Panc1 (cell line): Measurements from ENCODE around the gene DOCK8. TPM values are rescaled to one million over a fixed set of nuclear protein-coding genes. Genes with fewer than 3 reads are reported as not detected.

Source experiments
- ATAC-seq: fragments of 200-7000 bp; cut with Tn5 transposase; 2 replicates; pipeline ENCODE4 v1.9.1; 2020; ENCODE audit warnings: mild to moderate bottlenecking, moderate library complexity
- BruUV-seq: library from RNA; stranded (reverse); fragments of 400-500 nt; replicated peaks from 2 replicates; lab custom pipeline; 2021; lab: Mats Ljungman, UMichigan
- CTCF ChIA-PET: fragments of 300-600 bp; sonication (Branson Sonifier 250); formaldehyde crosslinking; loops from one replicate; lab custom pipeline; 2022; ENCODE audit warnings: antibody characterized with exemption; lab: Charles Lee
- POLR2A ChIA-PET: fragments of 300-600 bp; sonication (Branson Sonifier 250); formaldehyde crosslinking; loops from one replicate; lab custom pipeline; 2022; ENCODE audit warnings: antibody characterized with exemption; lab: Charles Lee
- DNase-seq: peaks from one replicate; pipeline ENCODE4 v3.0.0-alpha.2; 2010; ENCODE audit warnings: low read depth, low spot score
- H3K27ac ChIP-seq: 2 replicates; pipeline ENCODE4 v1.5.1; 2011; ENCODE audit warnings: mild to moderate bottlenecking, low read length, inconsistent platforms
- H3K27me3 ChIP-seq: fragments of 200-500 bp; sonication (Bioruptor generic); 2 replicates; pipeline ENCODE4 v1.6.0; 2014; ENCODE audit warnings: low read length, inconsistent platforms; ENCODE audit not compliant: control insufficient read depth, insufficient read depth
- H3K36me3 ChIP-seq: fragments of 200-500 bp; sonication (Bioruptor generic); 2 replicates; pipeline ENCODE4 v1.5.1; 2014; ENCODE audit warnings: inconsistent platforms, mild to moderate bottlenecking, low read length, moderate library complexity; ENCODE audit not compliant: control insufficient read depth, insufficient read depth
- H3K4me1 ChIP-seq: 2 replicates; pipeline ENCODE4 v1.5.1; 2011; ENCODE audit warnings: inconsistent platforms, mild to moderate bottlenecking, low read length, moderate library complexity; ENCODE audit not compliant: control insufficient read depth, insufficient read depth
- H3K4me3 ChIP-seq, 2 experiments: 2 replicates each; pipeline ENCODE4 v1.5.1; 2011 to 2012; ENCODE audit warnings: low read depth in 2 of 2, low read length in 2 of 2, mild to moderate bottlenecking in 2 of 2, inconsistent platforms in 1 of 2, moderate library complexity in 1 of 2
- H3K9me3 ChIP-seq: fragments of 200-500 bp; sonication (Bioruptor generic); 2 replicates; pipeline ENCODE4 v1.5.1; 2014; ENCODE audit warnings: low read depth, mild to moderate bottlenecking, inconsistent platforms, low read length, moderate library complexity; ENCODE audit not compliant: control insufficient read depth, insufficient read depth
- POLR2AphosphoS5 ChIP-seq: IDR thresholded peaks from 2 replicates; pipeline ENCODE4 v1.6.1; 2012; ENCODE audit warnings: mild to moderate bottlenecking, low read depth, low read length, moderate library complexity
- SIN3A ChIP-seq: IDR thresholded peaks from 2 replicates; pipeline ENCODE4 v1.6.1; 2012; ENCODE audit warnings: low read depth, mild to moderate bottlenecking, low read length, moderate library complexity, borderline replicate concordance; ENCODE audit not compliant: insufficient read depth
- TCF7L2 ChIP-seq: IDR thresholded peaks from 2 replicates; pipeline ENCODE4 v1.6.1; 2011; ENCODE audit warnings: mild to moderate bottlenecking, low read depth, low read length, inconsistent platforms
- in situ Hi-C: cut with HindIII; loops from 2 replicates; pipeline ENCODE4 v1.10.0; 2016; ENCODE audit warnings: low sequenced_read_pairs, low pct_unique_long_range_greater_than_20kb
- intact Hi-C: fragments of 100-400 bp; cut with micrococcal nuclease; formaldehyde crosslinking; loops from one replicate; pipeline ENCODE4 v1.10.0; 2022; ENCODE audit not compliant: unreplicated experiment
- total RNA-seq: library from RNA; stranded (reverse); gene quantifications from one replicate; pipeline ENCODE4 v1.2.1, GENCODE V29; 2021; ENCODE audit not compliant: unreplicated experiment
- TF ChIP-seq, protein P1 (sequence below): fragments of 450-650 bp; IDR thresholded peaks from 2 replicates; pipeline ENCODE4 v1.5.1; 2017; ENCODE audit warnings: mild to moderate bottlenecking
- TF ChIP-seq, protein P2 (sequence below), 2 experiments: IDR thresholded peaks; 2 replicates each; pipeline ENCODE4 v1.6.1; 2011 to 2012; ENCODE audit warnings: low read depth in 2 of 2, control low read depth in 1 of 2, low read length in 1 of 2, mild to moderate bottlenecking in 1 of 2, moderate library complexity in 1 of 2; ENCODE audit not compliant: insufficient read depth in 1 of 2

Gene DOCK8
- total RNA-seq, 1 experiment from 2014 or later, result 1.4 TPM

DNA sequence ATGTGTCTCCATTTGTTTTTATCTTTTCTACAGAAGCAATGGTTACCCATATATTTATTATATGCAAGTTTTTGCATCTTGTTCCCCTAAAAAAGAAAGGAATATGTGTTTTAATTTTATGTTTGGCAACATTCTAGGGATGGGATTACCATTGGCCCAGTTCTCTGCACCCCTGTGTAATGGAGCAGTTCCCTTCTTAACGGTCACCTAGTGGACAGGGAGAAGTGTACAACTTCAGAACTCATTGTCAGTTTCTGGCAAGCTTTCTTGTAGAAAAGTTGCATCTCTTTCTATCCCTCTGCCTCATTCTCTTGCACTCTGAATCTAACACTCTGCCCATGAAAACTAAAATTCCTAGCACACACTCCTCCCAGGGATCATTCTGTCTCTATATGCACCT is 78.2 kb downstream of the DOCK8 start:
- no peaks in the 10 kb centered on the region for H3K4me1 ChIP-seq
- ChIA-PET POLR2A (no interaction called here), CTCF (no interaction called here)
- no peak overlapping the region for H3K4me3 ChIP-seq
- H3K27ac ChIP-seq, result no peak overlapping the region
- intact Hi-C loops, result no loop called here
- H3K36me3 ChIP-seq, result no peaks in the 10 kb centered on the region
- ATAC-seq (no peak), DNase-seq (no peak)
- in situ Hi-C loops, result no loop called here
- TF ChIP-seq SIN3A (no peak), TCF7L2 (no peak), POLR2AphosphoS5 (no peak)
- TF ChIP-seq, protein P1, sequence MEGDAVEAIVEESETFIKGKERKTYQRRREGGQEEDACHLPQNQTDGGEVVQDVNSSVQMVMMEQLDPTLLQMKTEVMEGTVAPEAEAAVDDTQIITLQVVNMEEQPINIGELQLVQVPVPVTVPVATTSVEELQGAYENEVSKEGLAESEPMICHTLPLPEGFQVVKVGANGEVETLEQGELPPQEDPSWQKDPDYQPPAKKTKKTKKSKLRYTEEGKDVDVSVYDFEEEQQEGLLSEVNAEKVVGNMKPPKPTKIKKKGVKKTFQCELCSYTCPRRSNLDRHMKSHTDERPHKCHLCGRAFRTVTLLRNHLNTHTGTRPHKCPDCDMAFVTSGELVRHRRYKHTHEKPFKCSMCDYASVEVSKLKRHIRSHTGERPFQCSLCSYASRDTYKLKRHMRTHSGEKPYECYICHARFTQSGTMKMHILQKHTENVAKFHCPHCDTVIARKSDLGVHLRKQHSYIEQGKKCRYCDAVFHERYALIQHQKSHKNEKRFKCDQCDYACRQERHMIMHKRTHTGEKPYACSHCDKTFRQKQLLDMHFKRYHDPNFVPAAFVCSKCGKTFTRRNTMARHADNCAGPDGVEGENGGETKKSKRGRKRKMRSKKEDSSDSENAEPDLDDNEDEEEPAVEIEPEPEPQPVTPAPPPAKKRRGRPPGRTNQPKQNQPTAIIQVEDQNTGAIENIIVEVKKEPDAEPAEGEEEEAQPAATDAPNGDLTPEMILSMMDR, result no peak
- TF ChIP-seq, protein P2, sequence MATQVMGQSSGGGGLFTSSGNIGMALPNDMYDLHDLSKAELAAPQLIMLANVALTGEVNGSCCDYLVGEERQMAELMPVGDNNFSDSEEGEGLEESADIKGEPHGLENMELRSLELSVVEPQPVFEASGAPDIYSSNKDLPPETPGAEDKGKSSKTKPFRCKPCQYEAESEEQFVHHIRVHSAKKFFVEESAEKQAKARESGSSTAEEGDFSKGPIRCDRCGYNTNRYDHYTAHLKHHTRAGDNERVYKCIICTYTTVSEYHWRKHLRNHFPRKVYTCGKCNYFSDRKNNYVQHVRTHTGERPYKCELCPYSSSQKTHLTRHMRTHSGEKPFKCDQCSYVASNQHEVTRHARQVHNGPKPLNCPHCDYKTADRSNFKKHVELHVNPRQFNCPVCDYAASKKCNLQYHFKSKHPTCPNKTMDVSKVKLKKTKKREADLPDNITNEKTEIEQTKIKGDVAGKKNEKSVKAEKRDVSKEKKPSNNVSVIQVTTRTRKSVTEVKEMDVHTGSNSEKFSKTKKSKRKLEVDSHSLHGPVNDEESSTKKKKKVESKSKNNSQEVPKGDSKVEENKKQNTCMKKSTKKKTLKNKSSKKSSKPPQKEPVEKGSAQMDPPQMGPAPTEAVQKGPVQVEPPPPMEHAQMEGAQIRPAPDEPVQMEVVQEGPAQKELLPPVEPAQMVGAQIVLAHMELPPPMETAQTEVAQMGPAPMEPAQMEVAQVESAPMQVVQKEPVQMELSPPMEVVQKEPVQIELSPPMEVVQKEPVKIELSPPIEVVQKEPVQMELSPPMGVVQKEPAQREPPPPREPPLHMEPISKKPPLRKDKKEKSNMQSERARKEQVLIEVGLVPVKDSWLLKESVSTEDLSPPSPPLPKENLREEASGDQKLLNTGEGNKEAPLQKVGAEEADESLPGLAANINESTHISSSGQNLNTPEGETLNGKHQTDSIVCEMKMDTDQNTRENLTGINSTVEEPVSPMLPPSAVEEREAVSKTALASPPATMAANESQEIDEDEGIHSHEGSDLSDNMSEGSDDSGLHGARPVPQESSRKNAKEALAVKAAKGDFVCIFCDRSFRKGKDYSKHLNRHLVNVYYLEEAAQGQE (IDR thresholded peaks at IDR 0.05; ENCODE audit: insufficient read depth in 1 of 2, low read depth in 2 of 2, low read length in 1 of 2), result no peak
- no peaks in the 10 kb centered on the region for H3K27me3 ChIP-seq
- BruUV-seq, result no TSS peak
- no peaks in the 10 kb centered on the region for H3K9me3 ChIP-seq

DNA sequence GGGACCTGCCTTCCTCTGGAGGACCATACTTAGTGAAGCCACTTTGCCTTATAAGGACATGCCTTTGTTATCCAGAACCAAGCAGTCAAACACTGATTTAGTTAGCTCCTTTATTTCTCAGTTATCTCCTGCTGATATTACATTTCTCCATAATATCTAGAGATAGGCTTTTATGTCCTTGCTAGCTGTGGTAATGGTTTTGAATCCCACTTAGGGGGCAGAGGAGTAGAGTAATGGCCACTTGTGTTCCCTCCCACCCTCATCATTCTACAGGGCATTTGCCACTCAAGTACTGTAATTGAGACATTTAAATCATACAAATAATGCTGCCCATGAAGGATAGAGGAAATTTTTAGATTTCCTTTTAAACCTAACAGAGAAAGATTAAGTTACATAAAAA is 80.9 kb downstream of the DOCK8 start:
- H3K27me3 ChIP-seq, result no peaks in the 10 kb centered on the region
- H3K9me3 ChIP-seq, result no peaks in the 10 kb centered on the region
- ChIA-PET CTCF (no interaction called here), POLR2A (no interaction called here)
- H3K36me3 ChIP-seq, result no peaks in the 10 kb centered on the region
- no peak overlapping the region for H3K4me3 ChIP-seq
- DNase-seq (no peak), ATAC-seq (no peak)
- H3K4me1 ChIP-seq, result no peaks in the 10 kb centered on the region
- in situ Hi-C loops, result no loop called here
- intact Hi-C loops, result no loop called here
- TF ChIP-seq POLR2AphosphoS5 (no peak), SIN3A (no peak), TCF7L2 (no peak)
- TF ChIP-seq, protein P2 (IDR thresholded peaks at IDR 0.05; ENCODE audit: insufficient read depth in 1 of 2, low read depth in 2 of 2, low read length in 1 of 2), result no peak
- TF ChIP-seq, protein P1, result no peak
- no peak overlapping the region for H3K27ac ChIP-seq
- BruUV-seq, result no TSS peak
